Smooth muscle cell (in vitro differentiated cells): ENCODE measurements around the gene VGLL1. TPM values are rescaled to one million over a fixed set of nuclear protein-coding genes. Genes with fewer than 3 reads are reported as not detected.

Experiments used
- DNase-seq: peaks from one replicate; lab custom pipeline; 2025; ENCODE audit not compliant: unreplicated experiment; lab: John Stamatoyannopoulos, UW
- H2AFZ ChIP-seq: fragments of 200-600 bp; sonication (generic); 2 replicates; pipeline ENCODE4 v1.6.0; 2016; ENCODE audit warnings: antibody characterized with exemption, low read depth, mild to moderate bottlenecking
- H3F3A ChIP-seq: fragments of 200-600 bp; sonication (generic); 2 replicates; pipeline ENCODE4 v1.6.0; 2017; ENCODE audit warnings: antibody characterized with exemption, low read depth
- H3K27ac ChIP-seq: fragments of 200-600 bp; sonication (generic); 2 replicates; pipeline ENCODE4 v1.5.1; 2016; ENCODE audit warnings: low read depth, mild to moderate bottlenecking
- H3K27me3 ChIP-seq: fragments of 200-600 bp; sonication (generic); 2 replicates; pipeline ENCODE4 v1.6.1; 2016; ENCODE audit warnings: low read depth, mild to moderate bottlenecking
- H3K36me3 ChIP-seq: fragments of 200-600 bp; sonication (generic); 2 replicates; pipeline ENCODE4 v1.5.1; 2016; ENCODE audit warnings: low read depth
- H3K4me1 ChIP-seq: fragments of 200-600 bp; sonication (generic); 2 replicates; pipeline ENCODE4 v1.5.1; 2016; ENCODE audit warnings: low read depth
- H3K4me2 ChIP-seq: fragments of 200-600 bp; sonication (generic); 2 replicates; pipeline ENCODE4 v1.6.0; 2016; ENCODE audit warnings: mild to moderate bottlenecking
- H3K4me3 ChIP-seq: fragments of 200-600 bp; sonication (generic); 2 replicates; pipeline ENCODE4 v1.5.1; 2016; ENCODE audit warnings: mild to moderate bottlenecking
- H3K79me2 ChIP-seq: fragments of 200-600 bp; sonication (generic); 2 replicates; pipeline ENCODE4 v1.6.0; 2016; ENCODE audit warnings: low read depth, mild to moderate bottlenecking
- H3K9ac ChIP-seq: fragments of 200-600 bp; sonication (generic); 2 replicates; pipeline ENCODE4 v1.6.0; 2016; ENCODE audit warnings: low read depth
- H3K9me3 ChIP-seq: fragments of 200-600 bp; sonication (generic); replicated peaks from 2 replicates; pipeline ENCODE4 v1.5.1; 2016; ENCODE audit warnings: low read depth
- H4K20me1 ChIP-seq: fragments of 200-600 bp; sonication (generic); 2 replicates; pipeline ENCODE4 v1.6.0; 2016; ENCODE audit warnings: low read depth
- CTCF ChIP-seq: fragments of 200-600 bp; sonication (generic); IDR thresholded peaks from 2 replicates; pipeline ENCODE4 v1.5.1; 2017; ENCODE audit warnings: borderline replicate concordance, mild to moderate bottlenecking, antibody characterized with exemption; ENCODE audit not compliant: insufficient read depth, poor library complexity, severe bottlenecking
- WGBS: methylation state at CpG from one replicate; pipeline ENCODE4 v1.1.7; 2016; ENCODE audit warnings: low lambda C conversion rate; 5-methylcytosine and 5-hydroxymethylcytosine counted together
- polyA plus RNA-seq: library from polyadenylated mRNA; unstranded; fragments of >200 nt; fragmentation: Nextera tagmentation; extraction: Ambion mirVana; gene quantifications from 2 replicates; pipeline ENCODE4 v1.2.1, GENCODE V29; 2016
- total RNA-seq: library from RNA; depleted of rRNA; stranded (reverse); fragments of >200 nt; gene quantifications from 2 replicates; pipeline ENCODE4 v1.2.3, GENCODE V29; 2014

VGLL1 gene
- total and polyA plus RNA-seq, 2 experiments from 2014 or later = 0.48 to 3.1 TPM

DNA sequence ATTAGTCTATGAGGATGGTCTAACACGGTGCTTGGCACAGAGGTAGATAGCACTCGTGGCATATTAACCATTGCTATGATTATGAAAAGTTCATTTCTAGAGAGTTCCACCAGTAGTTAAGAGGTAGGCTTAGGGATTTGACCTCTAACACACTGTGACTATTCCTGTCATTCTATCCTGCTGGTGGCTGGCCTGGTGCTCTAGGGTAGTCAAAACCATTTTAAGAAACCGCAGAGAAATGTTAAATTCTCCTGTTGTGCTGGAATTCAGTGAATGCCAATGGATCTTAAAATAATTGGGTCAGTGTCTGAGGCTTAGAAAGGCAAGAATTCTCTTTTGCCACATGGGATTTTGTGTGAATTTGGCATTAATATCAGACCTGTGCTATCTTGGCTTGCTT is 53.9 kb downstream of the VGLL1 start:
- H3K4me2 ChIP-seq = no peak overlapping the region
- no peak overlapping the region for H3K4me3 ChIP-seq
- no peaks in the 10 kb centered on the region for H3K9me3 ChIP-seq
- DNase-seq = no peak
- no peaks in the 10 kb centered on the region for H3K36me3 ChIP-seq
- no peaks in the 10 kb centered on the region for H4K20me1 ChIP-seq
- TF ChIP-seq CTCF = no peak
- no peaks in the 10 kb centered on the region for H3K79me2 ChIP-seq
- no peaks in the 10 kb centered on the region for H3K27me3 ChIP-seq
- no peaks in the 10 kb centered on the region for H3F3A ChIP-seq
- H3K4me1 ChIP-seq = no peaks in the 10 kb centered on the region
- no peak overlapping the region for H2AFZ ChIP-seq
- no peak overlapping the region for H3K9ac ChIP-seq
- H3K27ac ChIP-seq = no peak overlapping the region
- WGBS = 67% methylated on average over 3 of the region's 3 CpGs

DNA sequence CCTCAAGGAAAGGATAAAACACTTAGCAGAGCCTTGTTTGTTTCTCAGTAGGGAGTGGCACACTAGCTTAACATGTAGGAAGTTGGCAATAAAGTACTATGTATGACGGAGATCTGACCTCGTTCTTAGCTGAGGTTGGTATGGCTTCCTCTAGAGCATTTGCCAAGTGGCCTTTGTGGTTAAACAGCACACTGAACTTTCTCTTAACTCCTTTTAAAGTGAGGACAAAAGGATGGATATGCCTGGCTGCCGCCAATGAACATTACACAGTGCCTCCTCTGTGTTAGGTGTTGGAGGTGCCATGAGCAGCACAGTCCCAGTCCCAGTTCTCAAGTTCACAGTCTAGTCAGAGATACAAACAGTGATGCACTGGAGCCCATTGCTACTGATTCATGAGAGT is 54.4 kb downstream of the VGLL1 start:
- no peaks in the 10 kb centered on the region for H4K20me1 ChIP-seq
- no peak overlapping the region for H3K9ac ChIP-seq
- no peak overlapping the region for H3K4me3 ChIP-seq
- H3K4me2 ChIP-seq = no peak overlapping the region
- no peaks in the 10 kb centered on the region for H3K27me3 ChIP-seq
- H3K27ac ChIP-seq = no peak overlapping the region
- no peaks in the 10 kb centered on the region for H3F3A ChIP-seq
- H2AFZ ChIP-seq = no peak overlapping the region
- no peak for DNase-seq
- H3K79me2 ChIP-seq = no peaks in the 10 kb centered on the region
- WGBS = 87% methylated on average over 3 of the region's 3 CpGs
- no peak for TF ChIP-seq CTCF
- H3K4me1 ChIP-seq = no peaks in the 10 kb centered on the region
- H3K9me3 ChIP-seq = no peaks in the 10 kb centered on the region
- H3K36me3 ChIP-seq = no peaks in the 10 kb centered on the region

DNA sequence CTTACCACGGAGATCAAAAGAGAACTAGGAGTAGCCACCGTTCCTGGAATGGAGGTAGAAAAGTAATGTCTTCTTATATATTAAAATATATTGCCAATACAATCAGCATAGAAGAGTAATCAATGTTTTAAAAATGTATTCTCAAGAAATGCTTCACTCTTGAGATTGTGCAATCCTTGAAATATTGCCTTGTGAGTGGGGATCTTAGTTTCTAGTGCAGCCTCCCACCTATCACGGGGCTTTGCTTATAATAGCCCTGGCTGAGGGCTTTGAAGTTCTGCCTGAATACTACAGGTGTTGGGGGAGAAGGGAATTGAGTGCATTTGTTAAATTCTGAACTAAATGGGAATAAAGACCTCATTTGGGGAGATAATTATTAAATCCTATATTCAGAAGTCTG is 55.5 kb downstream of the VGLL1 start:
- H4K20me1 ChIP-seq = no peaks in the 10 kb centered on the region
- no peaks in the 10 kb centered on the region for H3K4me1 ChIP-seq
- no peak for DNase-seq
- H3K9ac ChIP-seq = no peak overlapping the region
- no peaks in the 10 kb centered on the region for H3K79me2 ChIP-seq
- no peaks in the 10 kb centered on the region for H3K27me3 ChIP-seq
- no peaks in the 10 kb centered on the region for H3K9me3 ChIP-seq
- no peak for TF ChIP-seq CTCF
- no peaks in the 10 kb centered on the region for H3F3A ChIP-seq
- H3K36me3 ChIP-seq = no peaks in the 10 kb centered on the region
- H2AFZ ChIP-seq = no peak overlapping the region
- 70% methylated on average over 3 of the region's 3 CpGs for WGBS
- no peak overlapping the region for H3K27ac ChIP-seq
- H3K4me3 ChIP-seq = no peak overlapping the region
- H3K4me2 ChIP-seq = no peak overlapping the region

DNA sequence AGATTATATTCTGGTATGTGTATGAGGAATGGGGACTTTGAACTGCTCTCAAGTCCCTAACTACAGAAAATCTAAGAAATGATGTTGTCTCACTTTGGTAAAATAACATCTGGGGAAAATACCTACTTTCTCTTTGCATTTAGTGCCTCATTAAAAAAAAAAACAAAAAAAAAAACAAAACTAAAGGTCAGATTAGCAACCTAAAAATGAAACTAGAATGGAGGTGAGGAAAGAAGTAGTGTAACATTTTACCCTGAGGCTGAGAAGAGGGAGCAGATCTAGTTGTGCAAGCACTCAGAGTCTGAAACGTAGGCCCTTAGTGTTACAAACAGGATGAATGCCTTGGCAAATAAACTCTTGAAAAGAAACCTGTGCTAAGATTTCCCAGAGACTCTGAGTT is 56.0 kb downstream of the VGLL1 start:
- Histone ChIP-seq H3K4me2 (no peak overlapping the region), H3K9ac (no peak overlapping the region), H3K4me3 (no peak overlapping the region), H4K20me1 (no peaks in the 10 kb centered on the region), H3F3A (no peaks in the 10 kb centered on the region), H2AFZ (no peak overlapping the region), H3K4me1 (no peaks in the 10 kb centered on the region), H3K79me2 (no peaks in the 10 kb centered on the region), H3K27me3 (no peaks in the 10 kb centered on the region), H3K36me3 (no peaks in the 10 kb centered on the region), H3K9me3 (no peaks in the 10 kb centered on the region), H3K27ac (no peak overlapping the region)
- DNase-seq = no peak
- WGBS = 63% methylated on average over 1 of the region's 1 CpG
- no peak for TF ChIP-seq CTCF
